Raji (cell line): Measurements from ENCODE around the gene HCN4.

Experiments
- POLR2A ChIP-seq: IDR thresholded peaks from 2 replicates; pipeline ENCODE4 v1.6.1; 2011; ENCODE audit warnings: low read depth, low read length, control low read depth; ENCODE audit not compliant: insufficient read depth

The HCN4 gene

GRCh38 chr15:73340502-73341192 is 28.1 kb downstream of the HCN4 start:
- TF ChIP-seq POLR2A, result no peak

- no peak for TF ChIP-seq POLR2A
These were observed 30.0 kb downstream of the HCN4 start for GRCh38 chr15:73338606-73339374.

GRCh38 chr15:73338058-73338457 is 30.7 kb downstream of the HCN4 start:
- TF ChIP-seq POLR2A, result no peak

- TF ChIP-seq POLR2A, result no peak
These were observed 31.6 kb downstream of the HCN4 start for GRCh38 chr15:73337187-73337586.

GRCh38 chr15:73336756-73337155 is 32.0 kb downstream of the HCN4 start:
- TF ChIP-seq POLR2A, result no peak

GRCh38 chr15:73335471-73335870 is 33.3 kb downstream of the HCN4 start:
- TF ChIP-seq POLR2A, result no peak

- TF ChIP-seq POLR2A, result no peak
These were observed 33.7 kb downstream of the HCN4 start for GRCh38 chr15:73335026-73335425.

GRCh38 chr15:73334086-73334485 is 34.7 kb downstream of the HCN4 start:
- no peak for TF ChIP-seq POLR2A

GRCh38 chr15:73333001-73333400 is 35.8 kb downstream of the HCN4 start:
- TF ChIP-seq POLR2A, result no peak

- TF ChIP-seq POLR2A, result no peak
These were observed 36.5 kb downstream of the HCN4 start for GRCh38 chr15:73331991-73332925.

- no peak for TF ChIP-seq POLR2A
These were observed 37.3 kb downstream of the HCN4 start for GRCh38 chr15:73331501-73331900.

GRCh38 chr15:73330206-73331051 is 38.3 kb downstream of the HCN4 start:
- TF ChIP-seq POLR2A, result no peak

- TF ChIP-seq POLR2A, result no peak
These were observed 39.1 kb downstream of the HCN4 start for GRCh38 chr15:73329501-73330200.

- no peak for TF ChIP-seq POLR2A
These were observed 39.8 kb downstream of the HCN4 start for GRCh38 chr15:73328981-73329380.

GRCh38 chr15:73328149-73328820 is 40.5 kb downstream of the HCN4 start:
- TF ChIP-seq POLR2A, result no peak
